ENCODE data around the gene TMEM182. TPM values are rescaled to one million over a fixed set of nuclear protein-coding genes. Genes with fewer than 3 reads are reported as not detected.

The TMEM182 gene
- total RNA-seq, 4 donors from 2014 or later: 1.1 to 2.5 (median 1.4) TPM

- no peak for DNase-seq
- no peak overlapping the region for H3K4me3 ChIP-seq
- no peaks in the 10 kb centered on the region for H3K4me1 ChIP-seq
- no peaks in the 10 kb centered on the region for H3K36me3 ChIP-seq
- no peak overlapping the region for H3K27ac ChIP-seq
- no peaks in the 10 kb centered on the region for H3K27me3 ChIP-seq
- TF ChIP-seq, protein P1, sequence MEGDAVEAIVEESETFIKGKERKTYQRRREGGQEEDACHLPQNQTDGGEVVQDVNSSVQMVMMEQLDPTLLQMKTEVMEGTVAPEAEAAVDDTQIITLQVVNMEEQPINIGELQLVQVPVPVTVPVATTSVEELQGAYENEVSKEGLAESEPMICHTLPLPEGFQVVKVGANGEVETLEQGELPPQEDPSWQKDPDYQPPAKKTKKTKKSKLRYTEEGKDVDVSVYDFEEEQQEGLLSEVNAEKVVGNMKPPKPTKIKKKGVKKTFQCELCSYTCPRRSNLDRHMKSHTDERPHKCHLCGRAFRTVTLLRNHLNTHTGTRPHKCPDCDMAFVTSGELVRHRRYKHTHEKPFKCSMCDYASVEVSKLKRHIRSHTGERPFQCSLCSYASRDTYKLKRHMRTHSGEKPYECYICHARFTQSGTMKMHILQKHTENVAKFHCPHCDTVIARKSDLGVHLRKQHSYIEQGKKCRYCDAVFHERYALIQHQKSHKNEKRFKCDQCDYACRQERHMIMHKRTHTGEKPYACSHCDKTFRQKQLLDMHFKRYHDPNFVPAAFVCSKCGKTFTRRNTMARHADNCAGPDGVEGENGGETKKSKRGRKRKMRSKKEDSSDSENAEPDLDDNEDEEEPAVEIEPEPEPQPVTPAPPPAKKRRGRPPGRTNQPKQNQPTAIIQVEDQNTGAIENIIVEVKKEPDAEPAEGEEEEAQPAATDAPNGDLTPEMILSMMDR (IDR thresholded peaks at IDR 0.05): no peak
- H3K9me3 ChIP-seq: no peaks in the 10 kb centered on the region
These were observed 18.6 kb upstream of the TMEM182 start for GRCh38 chr2:102743259-102743658.

GRCh38 chr2:102748107-102748506 is 13.7 kb upstream of the TMEM182 start:
- H3K36me3 ChIP-seq: no peaks in the 10 kb centered on the region
- H3K27me3 ChIP-seq: no peaks in the 10 kb centered on the region
- TF ChIP-seq, protein P1 (IDR thresholded peaks at IDR 0.05): no peak
- TF ChIP-seq POLR2A (IDR thresholded peaks at IDR 0.05): no peak
- no peak for DNase-seq
- H3K4me1 ChIP-seq: no peaks in the 10 kb centered on the region
- no peaks in the 10 kb centered on the region for H3K9me3 ChIP-seq
- H3K27ac ChIP-seq: no peak overlapping the region
- no peak overlapping the region for H3K4me3 ChIP-seq

- H3K27ac ChIP-seq: no peak overlapping the region
- H3K27me3 ChIP-seq: no peaks in the 10 kb centered on the region
- DNase-seq: no peak
- no peaks in the 10 kb centered on the region for H3K36me3 ChIP-seq
- H3K4me1 ChIP-seq: no peaks in the 10 kb centered on the region
- H3K9me3 ChIP-seq: no peaks in the 10 kb centered on the region
- TF ChIP-seq, protein P1 (IDR thresholded peaks at IDR 0.05): no peak
- TF ChIP-seq POLR2A (IDR thresholded peaks at IDR 0.05): no peak
- H3K4me3 ChIP-seq: no peak overlapping the region
These were observed 11.9 kb upstream of the TMEM182 start for GRCh38 chr2:102749938-102750337.

DNA sequence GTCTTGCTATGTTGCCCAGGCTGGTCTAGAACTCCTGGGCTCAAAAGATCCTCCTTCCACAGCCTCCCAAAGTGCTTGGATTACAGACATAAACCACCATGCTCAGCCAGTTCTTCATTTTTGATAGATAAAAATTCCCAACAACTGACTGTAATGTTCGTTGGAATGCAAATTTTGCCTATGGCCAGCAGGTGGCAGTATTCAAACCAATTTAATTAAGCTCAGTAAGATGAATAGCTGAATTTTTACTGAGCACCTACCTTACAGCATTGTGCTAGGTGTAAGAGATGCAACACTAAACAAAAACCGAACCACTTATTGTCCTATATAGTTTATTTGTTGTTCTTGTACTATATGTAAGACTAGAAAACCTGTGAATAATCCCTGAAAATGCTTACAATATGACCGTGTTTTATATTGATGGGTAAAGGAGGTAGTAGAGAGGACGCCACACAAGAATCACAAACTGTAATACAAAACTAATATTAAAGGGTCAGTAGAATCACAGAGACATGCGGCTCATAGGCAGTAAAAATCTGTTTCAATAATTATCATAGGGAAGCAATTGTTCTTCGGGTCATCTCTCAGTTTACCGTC is 8.2 kb upstream of the TMEM182 start:
- no peaks in the 10 kb centered on the region for H3K4me1 ChIP-seq
- H3K36me3 ChIP-seq: no peaks in the 10 kb centered on the region
- H3K27me3 ChIP-seq: no peaks in the 10 kb centered on the region
- no peak overlapping the region for H3K4me3 ChIP-seq
- no peak for TF ChIP-seq POLR2A (IDR thresholded peaks at IDR 0.05)
- TF ChIP-seq, protein P1 (IDR thresholded peaks at IDR 0.05): peak; percentile 63 to 87 (median 69)
- H3K27ac ChIP-seq: no peak overlapping the region
- H3K9me3 ChIP-seq: no peaks in the 10 kb centered on the region
- DNase-seq: peak in 1 of 3 donors; percentile 67

- no peak overlapping the region for H3K27ac ChIP-seq
- no peak overlapping the region for H3K4me3 ChIP-seq
- DNase-seq: no peak
- TF ChIP-seq, protein P1 (IDR thresholded peaks at IDR 0.05): no peak
- TF ChIP-seq POLR2A (IDR thresholded peaks at IDR 0.05): no peak
- no peaks in the 10 kb centered on the region for H3K36me3 ChIP-seq
- H3K27me3 ChIP-seq: no peaks in the 10 kb centered on the region
- H3K9me3 ChIP-seq: no peaks in the 10 kb centered on the region
- no peaks in the 10 kb centered on the region for H3K4me1 ChIP-seq
These were observed 7.2 kb upstream of the TMEM182 start for GRCh38 chr2:102754456-102755145.

Measured in Peyer's patch (tissue), 4 donors.